Neural cell (in vitro differentiated cells): ENCODE results near the gene KPNA4. TPM values are rescaled to one million over a fixed set of nuclear protein-coding genes. Genes with fewer than 3 reads are reported as not detected.
"Not testable (repeated sequence)": the region's sequence is repeated elsewhere in the genome, so short reads cannot be mapped to it uniquely, and the experiment has no call there.

Source experiments
- H2AFZ ChIP-seq: fragments of 200-600, 300-800 bp; sonication (generic), shearing (Covaris generic); 2 replicates; pipeline ENCODE4 v1.6.0; 2014; ENCODE audit warnings: low read depth, mild to moderate bottlenecking, antibody characterized with exemption, low read length, moderate library complexity
- H3F3A ChIP-seq: fragments of 200-600 bp; shearing (Covaris generic); 2 replicates; pipeline ENCODE4 v1.6.1; 2016; ENCODE audit warnings: mild to moderate bottlenecking, moderate library complexity, mixed read lengths, antibody characterized with exemption, low read length; ENCODE audit not compliant: insufficient read depth, poor library complexity, severe bottlenecking
- H3K27ac ChIP-seq: fragments of 200-600, 300-800 bp; sonication (generic), shearing (Covaris generic); 2 replicates; pipeline ENCODE4 v1.5.1; 2014; ENCODE audit warnings: mild to moderate bottlenecking, low read length, moderate library complexity
- H3K27me3 ChIP-seq: fragments of 300-800, 200-600 bp; sonication (generic), shearing (Covaris generic); 2 replicates; pipeline ENCODE4 v1.6.0; 2014; ENCODE audit warnings: mild to moderate bottlenecking, low read depth, low read length, moderate library complexity; ENCODE audit not compliant: insufficient read depth
- H3K36me3 ChIP-seq: fragments of 300-800, 200-600 bp; sonication (generic), shearing (Covaris generic); 2 replicates; pipeline ENCODE4 v1.5.1; 2014; ENCODE audit warnings: mild to moderate bottlenecking, antibody characterized with exemption, low read length, moderate library complexity; ENCODE audit not compliant: insufficient read depth
- H3K4me2 ChIP-seq: fragments of 300-800, 200-600 bp; sonication (generic), shearing (Covaris generic); 2 replicates; pipeline ENCODE4 v1.6.0; 2014; ENCODE audit warnings: mild to moderate bottlenecking, low read length
- H3K4me3 ChIP-seq: fragments of 300-800, 200-600 bp; sonication (generic), shearing (Covaris generic); 2 replicates; pipeline ENCODE4 v1.5.1; 2014; ENCODE audit warnings: mild to moderate bottlenecking, low read length, moderate library complexity
- H3K79me2 ChIP-seq: fragments of 200-600 bp; shearing (Covaris generic); replicated peaks from 2 replicates; pipeline ENCODE4 v1.6.0; 2014; ENCODE audit warnings: mild to moderate bottlenecking, low read length, moderate library complexity; ENCODE audit not compliant: insufficient read depth
- H3K9ac ChIP-seq: fragments of 300-800, 200-600 bp; sonication (generic), shearing (Covaris generic); 2 replicates; pipeline ENCODE4 v1.6.1; 2016; ENCODE audit warnings: mild to moderate bottlenecking, low read length, mixed read lengths
- H3K9me2 ChIP-seq: fragments of 200-600 bp; shearing (Covaris generic); 2 replicates; pipeline ENCODE4 v1.6.1; 2016; ENCODE audit warnings: mild to moderate bottlenecking, low read length, mixed read lengths; ENCODE audit not compliant: insufficient read depth
- H3K9me3 ChIP-seq: fragments of 200-600, 300-800 bp; sonication (generic), shearing (Covaris generic); 2 replicates; pipeline ENCODE4 v1.6.1; 2016; ENCODE audit warnings: mild to moderate bottlenecking, mixed run types, low read length, moderate library complexity, mixed read lengths
- H4K20me1 ChIP-seq: fragments of 200-600 bp; shearing (Covaris generic); 2 replicates; pipeline ENCODE4 v1.6.1; 2016; ENCODE audit warnings: mild to moderate bottlenecking, mixed run types; ENCODE audit not compliant: insufficient read depth
- CTCF ChIP-seq: fragments of 450-650 bp; IDR thresholded peaks from 2 replicates; pipeline ENCODE4 v1.5.1; 2014; ENCODE audit warnings: antibody characterized with exemption, mild to moderate bottlenecking, moderate library complexity; ENCODE audit not compliant: poor library complexity, severe bottlenecking
- EP300 ChIP-seq: fragments of 450-650 bp; conservative IDR thresholded peaks from 2 replicates; pipeline ENCODE4 v1.6.1; 2014; ENCODE audit warnings: antibody characterized with exemption, mild to moderate bottlenecking, moderate library complexity; ENCODE audit not compliant: poor library complexity, severe bottlenecking
- EZH2 ChIP-seq: fragments of 200-600, 300-800 bp; shearing (Covaris generic), sonication (generic); IDR thresholded peaks from 2 replicates; pipeline ENCODE4 v1.6.1; 2014; ENCODE audit warnings: antibody characterized with exemption, low read length, borderline replicate concordance, mild to moderate bottlenecking; ENCODE audit not compliant: insufficient read depth, poor library complexity, severe bottlenecking
- MXI1 ChIP-seq: fragments of 450-650 bp; conservative IDR thresholded peaks from 2 replicates; pipeline ENCODE4 v1.6.1; 2014; ENCODE audit warnings: antibody characterized with exemption, mild to moderate bottlenecking; ENCODE audit not compliant: poor library complexity, severe bottlenecking
- POLR2AphosphoS5 ChIP-seq: IDR thresholded peaks from 2 replicates; pipeline ENCODE4 v1.6.1; 2012
- RAD21 ChIP-seq: fragments of 450-650 bp; conservative IDR thresholded peaks from 2 replicates; pipeline ENCODE4 v1.6.1; 2014; ENCODE audit warnings: antibody characterized with exemption, mild to moderate bottlenecking, moderate library complexity
- SMC3 ChIP-seq: fragments of 450-650 bp; conservative IDR thresholded peaks from 2 replicates; pipeline ENCODE4 v1.6.1; 2014; ENCODE audit warnings: antibody characterized with exemption, mild to moderate bottlenecking, moderate library complexity; ENCODE audit not compliant: poor library complexity
- TAF1 ChIP-seq: IDR thresholded peaks from 2 replicates; pipeline ENCODE4 v1.6.1; 2012; ENCODE audit warnings: low read depth
- polyA plus RNA-seq: library from polyadenylated mRNA; depleted of rRNA; stranded (reverse); fragments of >200 nt; gene quantifications from 2 replicates; pipeline ENCODE4 v1.2.3, GENCODE V29; 2014

The KPNA4 gene
- polyA plus RNA-seq, 1 donor from 2014 or later, result 23.1 TPM

GRCh38 chr3:160603845-160604244 lies 38.5 kb upstream of the KPNA4 start:
- H4K20me1 ChIP-seq, H3K4me3 ChIP-seq, H3K9me2 ChIP-seq, H3F3A ChIP-seq, H3K4me2 ChIP-seq, H3K27ac ChIP-seq, H3K36me3 ChIP-seq, H3K79me2 ChIP-seq, H3K9ac ChIP-seq, H3K9me3 ChIP-seq, H3K27me3 ChIP-seq, H2AFZ ChIP-seq: not testable (repeated sequence)

GRCh38 chr3:160602259-160602658 lies 36.9 kb upstream of the KPNA4 start:
- Histone ChIP-seq H3K9me3 (no peaks in the 10 kb centered on the region), H2AFZ (no peak overlapping the region), H3K79me2 (no peaks in the 10 kb centered on the region), H4K20me1 (no peaks in the 10 kb centered on the region), H3K9me2 (no peaks in the 10 kb centered on the region), H3K4me3 (no peak overlapping the region), H3K4me2 (no peak overlapping the region), H3F3A (no peaks in the 10 kb centered on the region), H3K27me3 (no peaks in the 10 kb centered on the region), H3K27ac (no peak overlapping the region), H3K9ac (no peak overlapping the region), H3K36me3 (no peaks in the 10 kb centered on the region)
- no peak for TF ChIP-seq EZH2
- TF ChIP-seq MXI1, result no peak

- Histone ChIP-seq H4K20me1 (no peaks in the 10 kb centered on the region), H2AFZ (no peak overlapping the region), H3K4me3 (no peak overlapping the region), H3K9me2 (no peaks in the 10 kb centered on the region), H3K4me2 (no peak overlapping the region), H3K79me2 (no peaks in the 10 kb centered on the region), H3K9me3 (no peaks in the 10 kb centered on the region), H3K36me3 (no peaks in the 10 kb centered on the region), H3K27ac (no peak overlapping the region), H3F3A (no peaks in the 10 kb centered on the region), H3K27me3 (no peaks in the 10 kb centered on the region), H3K9ac (no peak overlapping the region)
- TF ChIP-seq EP300 (no peak), MXI1 (no peak), SMC3 (no peak)
These were observed 35.9 kb upstream of the KPNA4 start for GRCh38 chr3:160601288-160601687.

GRCh38 chr3:160598865-160599264 lies 33.5 kb upstream of the KPNA4 start:
- H3F3A ChIP-seq, result no peaks in the 10 kb centered on the region
- H3K9me3 ChIP-seq, result no peaks in the 10 kb centered on the region
- no peaks in the 10 kb centered on the region for H3K9me2 ChIP-seq
- H3K27me3 ChIP-seq, result no peaks in the 10 kb centered on the region
- no peaks in the 10 kb centered on the region for H3K36me3 ChIP-seq
- no peaks in the 10 kb centered on the region for H4K20me1 ChIP-seq
- H3K9ac ChIP-seq, result no peak overlapping the region
- no peak overlapping the region for H3K4me2 ChIP-seq
- H3K27ac ChIP-seq, result no peak overlapping the region
- no peaks in the 10 kb centered on the region for H3K79me2 ChIP-seq
- no peak overlapping the region for H3K4me3 ChIP-seq
- TF ChIP-seq SMC3, result no peak
- TF ChIP-seq TAF1, result no peak
- TF ChIP-seq EP300, result no peak
- no peak for TF ChIP-seq CTCF
- no peak for TF ChIP-seq POLR2AphosphoS5
- TF ChIP-seq MXI1, result no peak
- TF ChIP-seq RAD21, result no peak
- no peak for TF ChIP-seq EZH2
- H2AFZ ChIP-seq, result no peak overlapping the region
